Measurements from ENCODE around the gene ZFTA. TPM values are rescaled to one million over a fixed set of nuclear protein-coding genes. Genes with fewer than 3 reads are reported as not detected.
"Not testable (repeated sequence)": the region's sequence is repeated elsewhere in the genome, so short reads cannot be mapped to it uniquely, and the experiment has no call there.

The ZFTA gene
- total RNA-seq, 4 donors from 2014 or later = 3.3 to 5.0 (median 4.8) TPM

- no peaks in the 10 kb centered on the region for H3K4me1 ChIP-seq
- no peak for DNase-seq (ENCODE audit: low spot score in 2 of 2)
- H3K27me3 ChIP-seq = no peaks in the 10 kb centered on the region
- peaks cover 3% of the 10 kb centered on the region for H3K9me3 ChIP-seq
- 79% methylated on average over 1 of the region's 1 CpG for WGBS
- no peak overlapping the region for H3K4me3 ChIP-seq
- no peak overlapping the region for H3K27ac ChIP-seq
- H3K36me3 ChIP-seq = no peaks in the 10 kb centered on the region
- TF ChIP-seq POLR2A (IDR thresholded peaks at IDR 0.05) = no peak
- no peak for TF ChIP-seq POLR2AphosphoS5 (IDR thresholded peaks at IDR 0.05)
- no peak for TF ChIP-seq EP300 (IDR thresholded peaks at IDR 0.05)
- no peak for TF ChIP-seq CTCF (IDR thresholded peaks at IDR 0.05)
Measured at GRCh38 chr11:63785823-63786222, 17.2 kb upstream of the ZFTA start.

GRCh38 chr11:63783925-63784592, 15.5 kb upstream of the ZFTA start:
- H3K4me3 ChIP-seq = no peak overlapping the region
- H3K9me3 ChIP-seq = no peaks in the 10 kb centered on the region
- H3K27me3 ChIP-seq = no peaks in the 10 kb centered on the region
- no peak for DNase-seq (ENCODE audit: low spot score in 2 of 2)
- no peaks in the 10 kb centered on the region for H3K36me3 ChIP-seq
- H3K27ac ChIP-seq = no peak overlapping the region
- 47% methylated on average over 7 of the region's 7 CpGs for WGBS
- no peak for TF ChIP-seq POLR2AphosphoS5 (IDR thresholded peaks at IDR 0.05)
- TF ChIP-seq POLR2A (IDR thresholded peaks at IDR 0.05) = no peak
- TF ChIP-seq CTCF (IDR thresholded peaks at IDR 0.05) = no peak
- no peaks in the 10 kb centered on the region for H3K4me1 ChIP-seq

GRCh38 chr11:63782749-63783148, 14.2 kb upstream of the ZFTA start:
- no peaks in the 10 kb centered on the region for H3K36me3 ChIP-seq
- H3K27me3 ChIP-seq = no peaks in the 10 kb centered on the region
- H3K9me3 ChIP-seq = no peaks in the 10 kb centered on the region
- no peak for TF ChIP-seq POLR2AphosphoS5 (IDR thresholded peaks at IDR 0.05)
- no peak for TF ChIP-seq CTCF (IDR thresholded peaks at IDR 0.05)
- no peak for TF ChIP-seq EP300 (IDR thresholded peaks at IDR 0.05)
- TF ChIP-seq POLR2A (IDR thresholded peaks at IDR 0.05) = no peak
- DNase-seq (ENCODE audit: low spot score in 2 of 2) = no peak
- 94% methylated on average over 6 of the region's 6 CpGs for WGBS
- no peak overlapping the region for H3K27ac ChIP-seq
- no peaks in the 10 kb centered on the region for H3K4me1 ChIP-seq
- H3K4me3 ChIP-seq = no peak overlapping the region

DNA sequence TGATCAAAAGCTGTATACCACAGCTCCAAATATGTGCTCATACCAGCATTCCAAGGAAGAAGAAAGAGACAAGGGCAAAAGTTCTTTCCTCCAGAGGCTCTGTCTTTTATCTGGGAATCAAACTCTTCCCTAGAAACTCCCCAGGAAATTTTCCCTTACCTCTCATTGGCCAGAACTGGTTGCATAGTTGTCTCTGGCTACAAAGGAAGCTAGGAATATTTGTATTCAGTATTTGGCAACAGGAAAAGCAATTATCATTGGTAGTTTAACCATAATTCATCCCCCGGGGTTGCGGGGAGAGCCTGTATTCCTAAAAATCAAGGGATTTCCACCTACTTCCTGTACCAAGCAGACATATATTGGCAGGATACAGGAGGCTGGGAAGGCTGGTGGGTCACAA, 10.5 kb upstream of the ZFTA start:
- WGBS = 48% methylated on average over 2 of the region's 2 CpGs
- DNase-seq (ENCODE audit: low spot score in 2 of 2) = no peak

DNA sequence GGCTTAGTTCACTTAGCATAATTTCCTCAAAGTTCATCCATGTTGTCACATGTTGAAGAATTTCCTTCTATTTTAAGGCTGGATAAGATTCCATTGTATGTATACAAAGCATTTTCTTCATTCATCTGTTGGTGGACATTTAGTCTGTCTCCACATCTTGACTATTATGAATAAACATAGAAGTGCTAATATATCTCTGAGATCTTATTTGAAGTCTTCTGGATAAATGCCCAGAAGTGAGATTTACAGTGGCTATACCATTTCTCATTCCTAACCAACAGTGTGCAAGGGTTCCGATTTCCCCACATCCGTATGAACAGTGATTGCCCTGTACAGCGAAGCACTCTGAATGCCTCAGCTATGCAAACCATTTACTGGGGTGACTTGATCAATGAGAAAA, 6.6 kb upstream of the ZFTA start:
- Histone ChIP-seq H3K27me3 (no peaks in the 10 kb centered on the region), H3K4me1 (no peaks in the 10 kb centered on the region), H3K36me3 (no peaks in the 10 kb centered on the region), H3K9me3 (no peaks in the 10 kb centered on the region), H3K27ac (no peak overlapping the region), H3K4me3 (no peak overlapping the region)
- no peak for DNase-seq (ENCODE audit: low spot score in 2 of 2)
- 82% methylated on average over 3 of the region's 3 CpGs for WGBS
- TF ChIP-seq POLR2AphosphoS5 (IDR thresholded peaks at IDR 0.05) = no peak
- no peak for TF ChIP-seq CTCF (IDR thresholded peaks at IDR 0.05)
- TF ChIP-seq EP300 (IDR thresholded peaks at IDR 0.05) = no peak
- no peak for TF ChIP-seq POLR2A (IDR thresholded peaks at IDR 0.05)

More for the DNA sequence above, 10.5 kb upstream of the ZFTA start:
- Histone ChIP-seq H3K4me1 (no peaks in the 10 kb centered on the region), H3K9me3 (no peaks in the 10 kb centered on the region), H3K4me3 (no peak overlapping the region), H3K27ac (no peak overlapping the region), H3K36me3 (no peaks in the 10 kb centered on the region), H3K27me3 (no peaks in the 10 kb centered on the region)
- no peak for TF ChIP-seq EP300 (IDR thresholded peaks at IDR 0.05)

DNA sequence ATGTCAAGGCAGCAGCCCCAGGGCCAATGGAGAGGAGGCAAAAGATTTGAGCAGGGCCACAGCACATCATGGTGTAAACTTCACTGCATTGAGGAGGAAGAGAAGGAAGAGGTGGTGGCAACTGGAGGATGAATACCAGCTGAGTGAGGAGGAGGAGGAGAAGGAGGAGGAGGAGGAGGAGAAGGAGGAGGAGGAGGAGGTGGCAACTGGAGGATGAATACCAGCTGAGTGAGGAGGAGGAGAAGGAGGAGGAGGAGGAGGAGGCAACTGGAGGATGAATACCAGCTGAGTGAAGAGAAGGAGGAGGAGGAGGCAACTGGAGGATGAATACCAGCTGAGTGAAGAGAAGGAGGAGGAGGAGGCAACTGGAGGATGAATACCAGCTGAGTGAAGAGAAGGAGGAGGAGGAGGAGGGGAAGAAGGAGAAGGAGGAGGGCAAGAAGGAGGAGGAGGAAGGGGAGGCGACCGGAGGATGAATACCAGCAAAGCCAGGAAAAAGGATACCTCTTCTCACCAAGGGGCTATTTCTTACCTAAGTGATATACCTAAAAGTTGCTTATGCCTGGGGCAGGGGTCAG, 3.3 kb upstream of the ZFTA start:
- H3K27me3 ChIP-seq; H3K27ac ChIP-seq; H3K9me3 ChIP-seq; H3K4me3 ChIP-seq; DNase-seq (ENCODE audit: low spot score in 2 of 2); H3K36me3 ChIP-seq: not testable (repeated sequence)
- 82% methylated on average over 2 of the region's 2 CpGs for WGBS
- peaks cover 23% of the 10 kb centered on the region for H3K4me1 ChIP-seq

Measured in suprapubic skin (tissue), 4 donors.